ENCODE results near the gene DDX42.

The DDX42 gene

GRCh38 chr17:63821804-63822203 is 47.8 kb downstream of the DDX42 start:
- Histone ChIP-seq H3K27ac (ENCODE audit: low read depth, low read length) (no peak overlapping the region), H3K27me3 (ENCODE audit: insufficient read depth, low read length) (no peaks in the 10 kb centered on the region), H3K36me3 (ENCODE audit: insufficient read depth, low read length) (peaks cover 63% of the 10 kb centered on the region), H3K4me1 (ENCODE audit: control insufficient read depth, insufficient read depth, low read length, unreplicated experiment) (peaks cover 8% of the 10 kb centered on the region), H3K79me2 (ENCODE audit: control insufficient read depth, insufficient read depth, low read length, unreplicated experiment) (peaks cover 29% of the 10 kb centered on the region), H2AFZ (ENCODE audit: low read length, unreplicated experiment) (no peak overlapping the region), H3K4me3 (ENCODE audit: low read depth, low read length) (no peak overlapping the region)

DNA sequence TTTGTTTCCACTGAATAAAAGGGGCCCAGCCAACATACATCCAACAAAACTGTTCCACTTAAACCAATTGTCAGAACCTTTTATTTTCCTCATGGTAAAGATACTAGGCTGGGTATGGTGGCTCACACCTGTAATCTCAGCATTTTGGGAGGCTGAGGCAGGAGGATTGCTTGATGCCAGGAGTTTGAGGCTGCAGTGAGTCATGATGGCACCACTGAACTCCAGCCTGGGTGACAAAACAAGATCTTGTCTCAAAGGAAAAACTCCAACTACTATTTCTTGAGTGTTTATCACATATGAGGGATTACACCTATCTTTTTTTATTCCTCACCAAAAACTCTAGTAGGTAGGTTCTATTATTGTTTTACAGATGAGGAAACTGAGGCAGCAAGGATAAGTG is 48.6 kb downstream of the DDX42 start:
- no peak overlapping the region for H3K27ac ChIP-seq (ENCODE audit: low read depth, low read length)
- H3K27me3 ChIP-seq (ENCODE audit: insufficient read depth, low read length) = no peaks in the 10 kb centered on the region
- H3K4me1 ChIP-seq (ENCODE audit: control insufficient read depth, insufficient read depth, low read length, unreplicated experiment) = peaks cover 8% of the 10 kb centered on the region
- H3K36me3 ChIP-seq (ENCODE audit: insufficient read depth, low read length) = peaks cover 55% of the 10 kb centered on the region
- peaks cover 27% of the 10 kb centered on the region for H3K79me2 ChIP-seq (ENCODE audit: control insufficient read depth, insufficient read depth, low read length, unreplicated experiment)
- no peak overlapping the region for H2AFZ ChIP-seq (ENCODE audit: low read length, unreplicated experiment)
- H3K4me3 ChIP-seq (ENCODE audit: low read depth, low read length) = no peak overlapping the region

DNA sequence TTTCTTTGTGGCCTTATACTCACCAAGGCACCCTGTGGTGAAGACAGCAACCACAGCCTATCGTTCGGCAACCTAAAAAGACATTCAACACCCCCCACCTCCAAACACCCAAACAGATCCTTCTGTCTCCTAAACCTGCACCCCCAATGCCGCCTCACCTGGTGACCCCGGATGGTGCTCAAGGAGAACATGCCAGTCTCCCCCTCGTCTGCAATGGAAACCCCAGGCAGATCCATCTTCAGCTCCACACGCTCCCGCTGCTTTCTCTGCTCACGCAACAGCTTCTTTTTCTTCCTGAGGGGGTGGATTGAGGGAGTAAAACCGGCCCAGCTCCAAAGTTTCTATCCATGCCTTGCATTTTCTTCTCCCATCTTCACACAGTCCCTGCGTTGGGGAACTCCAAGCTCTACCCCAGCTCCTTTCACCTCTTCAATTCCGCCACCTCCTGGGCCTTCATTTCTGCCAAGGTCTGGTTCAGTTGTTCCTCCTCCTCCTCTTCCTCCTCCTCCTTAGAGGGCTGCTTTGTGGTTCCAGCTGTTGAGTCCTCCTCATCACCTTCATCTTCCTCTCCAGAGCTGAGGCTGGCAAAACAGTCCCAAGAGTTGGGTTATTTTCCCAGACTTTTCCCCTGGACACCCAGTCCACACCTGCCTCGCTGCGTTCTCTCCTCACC is 49.8 kb downstream of the DDX42 start:
- Histone ChIP-seq H3K27me3 (ENCODE audit: insufficient read depth, low read length) (no peaks in the 10 kb centered on the region), H3K36me3 (ENCODE audit: insufficient read depth, low read length) (peaks cover 46% of the 10 kb centered on the region), H3K27ac (ENCODE audit: low read depth, low read length) (no peak overlapping the region), H3K4me1 (ENCODE audit: control insufficient read depth, insufficient read depth, low read length, unreplicated experiment) (peaks cover 15% of the 10 kb centered on the region), H3K4me3 (ENCODE audit: low read depth, low read length) (no peak overlapping the region), H2AFZ (ENCODE audit: low read length, unreplicated experiment) (no peak overlapping the region), H3K79me2 (ENCODE audit: control insufficient read depth, insufficient read depth, low read length, unreplicated experiment) (peaks cover 37% of the 10 kb centered on the region)

- Histone ChIP-seq H3K4me1 (ENCODE audit: control insufficient read depth, insufficient read depth, low read length, unreplicated experiment) (peaks cover 19% of the 10 kb centered on the region), H2AFZ (ENCODE audit: low read length, unreplicated experiment) (no peak overlapping the region), H3K4me3 (ENCODE audit: low read depth, low read length) (no peak overlapping the region), H3K36me3 (ENCODE audit: insufficient read depth, low read length) (peaks cover 47% of the 10 kb centered on the region), H3K27me3 (ENCODE audit: insufficient read depth, low read length) (no peaks in the 10 kb centered on the region), H3K79me2 (ENCODE audit: control insufficient read depth, insufficient read depth, low read length, unreplicated experiment) (peaks cover 43% of the 10 kb centered on the region), H3K27ac (ENCODE audit: low read depth, low read length) (no peak overlapping the region)
Measured at GRCh38 chr17:63824362-63824761, 50.4 kb downstream of the DDX42 start.

DNA sequence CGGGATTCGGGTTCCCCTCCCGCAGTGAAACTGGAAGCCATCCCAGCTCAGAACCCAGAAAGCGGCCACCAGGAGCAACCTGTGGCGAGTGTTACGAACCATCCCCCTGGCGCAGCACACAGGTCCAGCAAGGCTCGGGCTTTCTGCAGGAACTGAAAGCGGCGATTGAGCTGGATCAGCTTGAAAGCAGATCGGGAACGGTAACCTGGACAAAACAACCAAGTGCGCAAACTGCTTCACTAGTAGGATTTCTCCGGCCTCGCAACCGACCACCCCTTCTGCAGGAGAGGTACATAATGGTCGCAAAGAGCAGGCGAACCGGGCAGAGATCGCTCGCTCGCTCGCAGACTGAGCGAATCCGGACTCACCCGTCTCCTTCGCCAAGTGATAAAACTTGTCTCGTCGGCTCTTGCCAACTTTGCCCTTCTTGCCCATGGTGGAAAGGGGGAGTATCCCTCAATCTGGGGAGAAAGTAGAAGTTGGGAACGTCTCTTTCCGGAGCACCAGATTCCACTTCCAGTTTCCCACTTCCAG is 52.6 kb downstream of the DDX42 start:
- H2AFZ ChIP-seq (ENCODE audit: low read length, unreplicated experiment) = no peak overlapping the region
- H3K27me3 ChIP-seq (ENCODE audit: insufficient read depth, low read length) = no peaks in the 10 kb centered on the region
- H3K79me2 ChIP-seq (ENCODE audit: control insufficient read depth, insufficient read depth, low read length, unreplicated experiment) = peaks cover 51% of the 10 kb centered on the region
- H3K4me3 ChIP-seq (ENCODE audit: low read depth, low read length) = peak overlapping the region; percentile 90
- peaks cover 19% of the 10 kb centered on the region for H3K4me1 ChIP-seq (ENCODE audit: control insufficient read depth, insufficient read depth, low read length, unreplicated experiment)
- peak overlapping the region; percentile 96 for H3K27ac ChIP-seq (ENCODE audit: low read depth, low read length)
- H3K36me3 ChIP-seq (ENCODE audit: insufficient read depth, low read length) = peaks cover 48% of the 10 kb centered on the region

DNA sequence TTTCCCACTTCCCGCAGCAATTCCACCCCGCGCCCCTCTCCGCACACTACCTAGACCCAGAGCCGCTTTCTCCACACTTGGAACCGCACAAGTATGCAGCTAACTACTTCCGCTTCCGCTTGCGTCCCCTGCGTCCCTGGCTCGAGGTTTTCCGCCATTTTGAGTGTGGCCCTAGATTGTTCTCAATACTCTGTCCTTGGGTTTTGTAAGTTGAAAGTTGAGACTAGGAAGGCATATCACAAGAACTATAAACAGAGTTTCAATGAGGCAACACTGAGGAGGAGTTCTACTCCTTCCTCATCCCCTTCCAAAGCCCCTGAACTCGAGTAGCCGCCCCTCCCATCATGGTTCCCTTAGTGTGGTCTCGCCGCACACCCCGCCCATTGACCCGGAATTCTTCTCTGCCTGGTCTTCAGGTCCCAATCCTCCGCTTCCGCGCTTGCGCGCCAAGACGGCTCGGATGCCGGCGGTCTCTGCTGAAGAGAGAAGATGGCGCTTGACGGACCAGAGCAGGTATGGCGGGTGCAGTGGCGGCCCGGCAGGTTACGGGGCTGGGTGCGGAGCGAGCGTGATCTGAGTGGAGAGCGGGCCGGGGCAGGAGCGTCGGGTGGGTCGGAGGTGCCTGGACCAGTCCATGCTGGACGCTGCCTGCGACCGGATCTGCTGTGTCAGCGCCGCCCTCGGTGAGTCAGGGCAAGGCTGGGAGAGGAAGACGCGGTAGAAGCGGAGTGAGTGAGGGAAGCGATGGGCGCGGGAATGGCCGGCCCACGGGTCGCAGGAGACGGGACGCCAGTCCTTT is 53.2 kb downstream of the DDX42 start, which contains the start of the genes FTSJ3 and PSMC5:
TSS of gene FTSJ3 (minus strand) at position 662 of the 799 bp plus-strand sequence. CDS start 761 bp downstream, outside the sequence.
TSS of gene PSMC5 (plus strand) at position 430 of the 799 bp plus-strand sequence. CDS start at position 490, 60 bp downstream.
- peaks cover 51% of the 10 kb centered on the region for H3K79me2 ChIP-seq (ENCODE audit: control insufficient read depth, insufficient read depth, low read length, unreplicated experiment)
- peaks cover 19% of the 10 kb centered on the region for H3K4me1 ChIP-seq (ENCODE audit: control insufficient read depth, insufficient read depth, low read length, unreplicated experiment)
- no peaks in the 10 kb centered on the region for H3K27me3 ChIP-seq (ENCODE audit: insufficient read depth, low read length)
- peak within 1 kb of the TSS; percentile 90 for H3K4me3 ChIP-seq (ENCODE audit: low read depth, low read length)
- H3K27ac ChIP-seq (ENCODE audit: low read depth, low read length) = peak within 1 kb of the TSS; percentile 96
- H3K36me3 ChIP-seq (ENCODE audit: insufficient read depth, low read length) = peaks cover 45% of the 10 kb centered on the region
- H2AFZ ChIP-seq (ENCODE audit: low read length, unreplicated experiment) = peak within 1 kb of the TSS; percentile 95

- Histone ChIP-seq H3K27ac (ENCODE audit: low read depth, low read length) (peak overlapping the region; percentile 96), H3K36me3 (ENCODE audit: insufficient read depth, low read length) (peaks cover 42% of the 10 kb centered on the region), H3K4me1 (ENCODE audit: control insufficient read depth, insufficient read depth, low read length, unreplicated experiment) (peaks cover 19% of the 10 kb centered on the region), H2AFZ (ENCODE audit: low read length, unreplicated experiment) (peak overlapping the region; percentile 6), H3K27me3 (ENCODE audit: insufficient read depth, low read length) (no peaks in the 10 kb centered on the region), H3K79me2 (ENCODE audit: control insufficient read depth, insufficient read depth, low read length, unreplicated experiment) (peaks cover 49% of the 10 kb centered on the region), H3K4me3 (ENCODE audit: low read depth, low read length) (peak overlapping the region; percentile 90)
Measured at GRCh38 chr17:63827801-63828221, 53.8 kb downstream of the DDX42 start.

- H2AFZ ChIP-seq (ENCODE audit: low read length, unreplicated experiment) = no peak overlapping the region
- H3K4me3 ChIP-seq (ENCODE audit: low read depth, low read length) = peak overlapping the region; percentile 90
- H3K4me1 ChIP-seq (ENCODE audit: control insufficient read depth, insufficient read depth, low read length, unreplicated experiment) = peaks cover 19% of the 10 kb centered on the region
- H3K27me3 ChIP-seq (ENCODE audit: insufficient read depth, low read length) = no peaks in the 10 kb centered on the region
- peaks cover 36% of the 10 kb centered on the region for H3K36me3 ChIP-seq (ENCODE audit: insufficient read depth, low read length)
- no peak overlapping the region for H3K27ac ChIP-seq (ENCODE audit: low read depth, low read length)
- H3K79me2 ChIP-seq (ENCODE audit: control insufficient read depth, insufficient read depth, low read length, unreplicated experiment) = peaks cover 49% of the 10 kb centered on the region
Measured at GRCh38 chr17:63828936-63829335, 55.0 kb downstream of the DDX42 start.

DNA sequence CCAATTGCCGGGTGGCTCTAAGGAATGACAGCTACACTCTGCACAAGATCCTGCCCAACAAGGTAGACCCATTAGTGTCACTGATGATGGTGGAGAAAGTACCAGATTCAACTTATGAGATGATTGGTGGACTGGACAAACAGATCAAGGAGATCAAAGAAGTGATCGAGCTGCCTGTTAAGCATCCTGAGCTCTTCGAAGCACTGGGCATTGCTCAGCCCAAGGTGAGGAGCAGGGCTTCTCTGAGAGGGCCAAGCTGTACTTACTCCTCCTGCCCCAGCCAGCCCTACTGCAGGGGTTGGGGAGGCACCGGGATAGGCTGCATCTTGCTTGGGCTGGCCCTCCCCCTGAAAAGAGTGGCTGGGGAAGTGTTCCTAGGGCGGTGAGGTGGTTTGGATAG is 56.3 kb downstream of the DDX42 start:
- Histone ChIP-seq H3K4me3 (ENCODE audit: low read depth, low read length) (no peak overlapping the region), H2AFZ (ENCODE audit: low read length, unreplicated experiment) (no peak overlapping the region), H3K27me3 (ENCODE audit: insufficient read depth, low read length) (no peaks in the 10 kb centered on the region), H3K27ac (ENCODE audit: low read depth, low read length) (no peak overlapping the region), H3K79me2 (ENCODE audit: control insufficient read depth, insufficient read depth, low read length, unreplicated experiment) (peaks cover 40% of the 10 kb centered on the region), H3K36me3 (ENCODE audit: insufficient read depth, low read length) (peaks cover 28% of the 10 kb centered on the region), H3K4me1 (ENCODE audit: control insufficient read depth, insufficient read depth, low read length, unreplicated experiment) (peaks cover 19% of the 10 kb centered on the region)

- no peaks in the 10 kb centered on the region for H3K27me3 ChIP-seq (ENCODE audit: insufficient read depth, low read length)
- peaks cover 33% of the 10 kb centered on the region for H3K79me2 ChIP-seq (ENCODE audit: control insufficient read depth, insufficient read depth, low read length, unreplicated experiment)
- no peak overlapping the region for H3K27ac ChIP-seq (ENCODE audit: low read depth, low read length)
- no peak overlapping the region for H3K4me3 ChIP-seq (ENCODE audit: low read depth, low read length)
- H2AFZ ChIP-seq (ENCODE audit: low read length, unreplicated experiment) = no peak overlapping the region
- H3K36me3 ChIP-seq (ENCODE audit: insufficient read depth, low read length) = peaks cover 25% of the 10 kb centered on the region; the same call in 1 of the 2 replicates
- peaks cover 12% of the 10 kb centered on the region for H3K4me1 ChIP-seq (ENCODE audit: control insufficient read depth, insufficient read depth, low read length, unreplicated experiment)
Measured at GRCh38 chr17:63830904-63831491, 57.0 kb downstream of the DDX42 start.
